Endothelial cell of umbilical vein (primary cell): Measurements from ENCODE around the gene ADGRE1.

Source experiments
- CTCF ChIP-seq, 2 donors: IDR thresholded peaks; 1 replicate in 1 of 2; 2 replicates in 1 of 2; pipeline ENCODE4 v1.5.1; 2011; ENCODE audit warnings: low read length in 2 of 2, mild to moderate bottlenecking in 2 of 2, moderate library complexity in 2 of 2, control low read depth in 1 of 2, inconsistent platforms in 1 of 2, low read depth in 1 of 2; ENCODE audit not compliant: insufficient read depth in 1 of 2; ENCODE audit errors: extremely low read depth in 1 of 2
- MYC ChIP-seq: IDR thresholded peaks from one replicate; pipeline ENCODE4 v1.6.1; 2011; ENCODE audit warnings: mild to moderate bottlenecking, low read depth, low read length
- POLR2A ChIP-seq: IDR thresholded peaks from 2 replicates; pipeline ENCODE4 v1.6.1; 2012; ENCODE audit warnings: low read depth, mild to moderate bottlenecking, control low read depth, low read length

- no peak for TF ChIP-seq MYC
- TF ChIP-seq CTCF (IDR thresholded peaks at IDR 0.05; ENCODE audit: extremely low read depth in 1 of 2, insufficient read depth in 1 of 2, low read depth in 1 of 2, low read length in 2 of 2) = no peak
- no peak for TF ChIP-seq POLR2A
Measured at GRCh38 chr19:6891761-6892385, 4.5 kb downstream of the ADGRE1 start.
